ENCODE measurements around the gene MACIR.

MACIR gene

GRCh38 chr5:103260951-103261350 is 2.4 kb downstream of the MACIR start:
- peak; percentile 68 for DNase-seq (ENCODE audit: low spot score)
- TF ChIP-seq, protein P1, sequence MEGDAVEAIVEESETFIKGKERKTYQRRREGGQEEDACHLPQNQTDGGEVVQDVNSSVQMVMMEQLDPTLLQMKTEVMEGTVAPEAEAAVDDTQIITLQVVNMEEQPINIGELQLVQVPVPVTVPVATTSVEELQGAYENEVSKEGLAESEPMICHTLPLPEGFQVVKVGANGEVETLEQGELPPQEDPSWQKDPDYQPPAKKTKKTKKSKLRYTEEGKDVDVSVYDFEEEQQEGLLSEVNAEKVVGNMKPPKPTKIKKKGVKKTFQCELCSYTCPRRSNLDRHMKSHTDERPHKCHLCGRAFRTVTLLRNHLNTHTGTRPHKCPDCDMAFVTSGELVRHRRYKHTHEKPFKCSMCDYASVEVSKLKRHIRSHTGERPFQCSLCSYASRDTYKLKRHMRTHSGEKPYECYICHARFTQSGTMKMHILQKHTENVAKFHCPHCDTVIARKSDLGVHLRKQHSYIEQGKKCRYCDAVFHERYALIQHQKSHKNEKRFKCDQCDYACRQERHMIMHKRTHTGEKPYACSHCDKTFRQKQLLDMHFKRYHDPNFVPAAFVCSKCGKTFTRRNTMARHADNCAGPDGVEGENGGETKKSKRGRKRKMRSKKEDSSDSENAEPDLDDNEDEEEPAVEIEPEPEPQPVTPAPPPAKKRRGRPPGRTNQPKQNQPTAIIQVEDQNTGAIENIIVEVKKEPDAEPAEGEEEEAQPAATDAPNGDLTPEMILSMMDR (IDR thresholded peaks at IDR 0.05; ENCODE audit: extremely low read depth, missing control alignments) = no peak

GRCh38 chr5:103262422-103262871 is 3.9 kb downstream of the MACIR start:
- TF ChIP-seq, protein P1 (IDR thresholded peaks at IDR 0.05; ENCODE audit: extremely low read depth, missing control alignments) = no peak
- DNase-seq (ENCODE audit: low spot score) = no peak

DNA sequence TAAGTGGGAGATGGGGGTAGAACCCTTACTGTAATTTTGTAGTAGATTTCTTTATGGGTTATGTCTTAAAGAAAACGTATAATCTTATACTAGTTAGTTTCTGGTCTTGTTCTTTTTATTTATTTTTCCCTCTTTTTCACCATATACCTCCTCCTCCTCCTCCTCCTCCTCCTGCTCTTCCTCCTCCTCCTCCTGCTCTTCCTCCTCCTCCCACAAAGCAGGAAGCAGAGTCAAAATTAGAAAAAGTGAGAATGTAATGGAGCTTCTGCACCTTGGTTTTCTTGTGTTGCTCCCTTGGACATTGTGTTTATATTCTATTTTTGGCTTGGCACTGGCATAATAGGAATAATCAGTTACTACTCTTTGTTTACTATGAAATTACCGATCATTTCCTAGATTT is 4.5 kb downstream of the MACIR start:
- no peak for DNase-seq (ENCODE audit: low spot score)
- TF ChIP-seq, protein P1 (IDR thresholded peaks at IDR 0.05; ENCODE audit: extremely low read depth, missing control alignments) = no peak

GRCh38 chr5:103264508-103264907 is 5.9 kb downstream of the MACIR start:
- TF ChIP-seq, protein P1 (IDR thresholded peaks at IDR 0.05; ENCODE audit: extremely low read depth, missing control alignments) = no peak
- no peak for DNase-seq (ENCODE audit: low spot score)

DNA sequence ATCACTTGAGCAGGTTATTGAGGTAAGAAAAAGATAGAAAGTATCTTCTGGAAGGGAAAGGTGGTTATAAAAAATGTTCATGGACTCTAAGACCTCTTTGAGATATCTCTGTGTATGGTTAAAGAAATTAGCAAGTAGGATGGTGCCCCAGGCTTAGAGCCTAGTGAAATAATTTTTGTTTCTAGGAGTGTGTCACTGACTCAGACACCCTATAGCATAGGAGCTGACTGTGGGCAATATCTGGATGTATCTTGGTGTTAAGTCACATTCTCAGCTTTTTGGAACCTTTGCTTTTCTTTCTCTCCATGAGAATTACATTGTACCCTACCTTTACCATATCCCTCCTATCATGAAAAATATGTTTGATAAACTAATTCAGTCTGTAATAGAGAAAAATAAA is 12.0 kb downstream of the MACIR start:
- TF ChIP-seq, protein P1 (IDR thresholded peaks at IDR 0.05; ENCODE audit: extremely low read depth, missing control alignments) = no peak
- no peak for DNase-seq (ENCODE audit: low spot score)

- no peak for DNase-seq (ENCODE audit: low spot score)
- TF ChIP-seq, protein P1 (IDR thresholded peaks at IDR 0.05; ENCODE audit: extremely low read depth, missing control alignments) = no peak
These were observed 13.2 kb downstream of the MACIR start for GRCh38 chr5:103271570-103272289.

GRCh38 chr5:103272377-103272776 is 13.8 kb downstream of the MACIR start:
- DNase-seq (ENCODE audit: low spot score) = no peak
- TF ChIP-seq, protein P1 (IDR thresholded peaks at IDR 0.05; ENCODE audit: extremely low read depth, missing control alignments) = no peak
